Stimulated activated CD8-positive, alpha-beta memory T cell treated with anti-CD3 and anti-CD28 coated beads, Interleukin-7, amount 100 ng/mL, for 1 hour (primary cell): ENCODE measurements around the gene PDCD1.
"Not testable (repeated sequence)": the region's sequence is repeated elsewhere in the genome, so short reads cannot be mapped to it uniquely, and the experiment has no call there.

Experiments
- DNase-seq, 2 donors: peaks; one replicate each; pipeline ENCODE4 v3.0.0-alpha.2; 2020; ENCODE audit warnings: low read depth in 2 of 2

The PDCD1 gene

GRCh38 chr2:241813644-241814392 is 44.9 kb downstream of the PDCD1 start:
- DNase-seq, result no peak

DNA sequence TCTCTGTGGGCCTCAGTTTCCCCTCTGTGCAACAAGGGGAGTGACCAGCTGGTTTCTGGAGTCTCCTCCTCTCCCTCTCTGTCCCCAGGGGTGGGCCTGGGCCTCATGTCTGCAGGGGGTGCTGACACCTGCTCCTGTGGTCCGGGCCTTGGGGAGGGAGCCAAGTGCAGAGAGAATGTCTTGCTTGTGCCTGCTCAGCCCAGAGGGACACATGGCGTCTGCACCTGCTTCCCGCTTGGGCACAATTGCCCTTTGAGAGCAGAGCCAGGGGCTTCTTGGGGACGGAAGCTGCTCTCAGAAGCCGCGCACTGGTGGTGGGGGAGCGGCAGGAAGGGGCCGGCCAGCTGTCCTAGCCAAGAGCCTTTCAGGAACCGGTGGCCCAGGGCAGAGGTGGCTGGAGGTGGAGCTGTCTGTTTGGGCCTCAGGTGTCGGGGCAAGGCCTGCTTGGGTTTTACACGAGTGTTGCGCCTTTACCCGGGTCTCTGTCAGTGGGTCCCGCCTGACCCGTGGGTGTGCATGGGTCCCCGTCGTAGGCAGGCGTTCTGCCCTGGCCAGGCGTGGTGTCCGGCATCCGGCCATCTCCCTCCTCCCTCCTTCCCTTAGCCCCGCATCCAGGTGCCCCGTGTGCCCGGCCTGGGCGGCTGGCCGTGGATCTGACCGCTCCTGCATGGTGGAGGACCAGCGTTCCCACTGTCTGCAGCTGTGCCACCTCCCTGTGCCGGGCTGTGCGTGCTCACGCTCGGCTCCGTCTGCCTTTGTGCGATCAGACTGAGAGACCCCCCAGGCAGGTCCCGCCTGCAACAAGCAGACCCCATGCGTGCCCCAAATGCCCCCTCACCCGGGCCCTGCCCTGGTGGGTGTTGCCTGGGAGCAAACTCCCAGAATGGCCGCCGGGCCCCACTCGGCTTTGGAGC is 45.7 kb downstream of the PDCD1 start:
- no peak for DNase-seq

GRCh38 chr2:241811952-241812729 is 46.6 kb downstream of the PDCD1 start:
- no peak for DNase-seq

GRCh38 chr2:241811201-241811951 is 47.3 kb downstream of the PDCD1 start:
- DNase-seq, result no peak

GRCh38 chr2:241810307-241811200 is 48.1 kb downstream of the PDCD1 start:
- DNase-seq, result no peak

- no peak for DNase-seq
These were observed 49.0 kb downstream of the PDCD1 start for GRCh38 chr2:241809383-241810306.

GRCh38 chr2:241808721-241809382 is 49.8 kb downstream of the PDCD1 start, which contains the start of gene NEU4:
Gene NEU4 (plus strand): TSS chr2:241809193. CDS start chr2:241814485, 5,292 bp downstream.
- DNase-seq, result no peak

DNA sequence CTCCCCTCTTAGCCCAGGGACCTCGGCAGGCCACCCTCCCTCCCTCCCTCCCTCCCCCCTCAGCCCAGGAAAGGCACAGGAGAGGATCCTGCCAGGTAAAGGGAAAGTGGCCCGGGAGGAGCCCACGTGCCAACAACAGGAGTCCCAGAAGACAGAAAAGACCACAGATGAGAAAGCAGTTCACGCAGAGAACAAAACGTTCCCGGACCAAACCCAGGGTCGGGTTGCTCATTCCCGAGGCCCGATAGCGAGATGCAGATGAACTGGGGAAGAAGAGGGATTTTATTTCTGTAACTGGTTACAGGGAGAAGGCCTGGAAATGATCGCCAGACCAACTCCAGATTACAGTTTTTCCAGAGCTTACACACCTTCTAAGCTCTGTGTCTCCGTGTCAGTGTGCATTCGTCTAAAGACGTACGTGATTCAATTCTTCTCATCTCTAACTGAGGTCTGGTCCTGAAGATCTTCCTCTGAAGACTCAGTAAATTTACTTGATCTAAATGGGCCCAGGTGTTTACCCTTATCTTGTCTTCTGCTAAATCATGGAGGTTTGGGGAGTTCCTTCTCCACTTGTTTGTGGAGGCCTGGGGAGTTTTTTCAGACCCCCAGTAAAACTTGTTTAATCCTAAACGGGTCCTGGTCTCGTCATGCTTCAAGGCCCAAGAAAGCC is 50.5 kb downstream of the PDCD1 start:
- DNase-seq, result no peak

DNA sequence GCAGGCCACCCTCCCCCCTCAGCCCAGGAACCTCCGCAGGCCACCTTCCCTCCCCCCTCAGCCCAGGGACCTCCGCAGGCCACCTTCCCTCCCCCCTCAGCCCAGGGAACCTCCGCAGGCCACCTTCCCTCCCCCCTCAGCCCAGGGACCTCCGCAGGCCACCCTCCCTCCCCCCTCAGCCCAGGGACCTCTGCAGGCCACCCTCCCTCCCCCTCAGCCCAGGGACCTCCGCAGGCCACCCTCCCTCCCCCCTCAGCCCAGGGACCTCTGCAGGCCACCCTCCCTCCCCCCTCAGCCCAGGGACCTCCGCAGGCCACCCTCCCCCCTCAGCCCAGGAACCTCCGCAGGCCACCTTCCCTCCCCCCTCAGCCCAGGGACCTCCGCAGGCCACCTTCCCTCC is 52.5 kb downstream of the PDCD1 start:
- DNase-seq, result not testable (repeated sequence)

- no peak for DNase-seq
These were observed 54.1 kb downstream of the PDCD1 start for GRCh38 chr2:241804326-241805229.

DNA sequence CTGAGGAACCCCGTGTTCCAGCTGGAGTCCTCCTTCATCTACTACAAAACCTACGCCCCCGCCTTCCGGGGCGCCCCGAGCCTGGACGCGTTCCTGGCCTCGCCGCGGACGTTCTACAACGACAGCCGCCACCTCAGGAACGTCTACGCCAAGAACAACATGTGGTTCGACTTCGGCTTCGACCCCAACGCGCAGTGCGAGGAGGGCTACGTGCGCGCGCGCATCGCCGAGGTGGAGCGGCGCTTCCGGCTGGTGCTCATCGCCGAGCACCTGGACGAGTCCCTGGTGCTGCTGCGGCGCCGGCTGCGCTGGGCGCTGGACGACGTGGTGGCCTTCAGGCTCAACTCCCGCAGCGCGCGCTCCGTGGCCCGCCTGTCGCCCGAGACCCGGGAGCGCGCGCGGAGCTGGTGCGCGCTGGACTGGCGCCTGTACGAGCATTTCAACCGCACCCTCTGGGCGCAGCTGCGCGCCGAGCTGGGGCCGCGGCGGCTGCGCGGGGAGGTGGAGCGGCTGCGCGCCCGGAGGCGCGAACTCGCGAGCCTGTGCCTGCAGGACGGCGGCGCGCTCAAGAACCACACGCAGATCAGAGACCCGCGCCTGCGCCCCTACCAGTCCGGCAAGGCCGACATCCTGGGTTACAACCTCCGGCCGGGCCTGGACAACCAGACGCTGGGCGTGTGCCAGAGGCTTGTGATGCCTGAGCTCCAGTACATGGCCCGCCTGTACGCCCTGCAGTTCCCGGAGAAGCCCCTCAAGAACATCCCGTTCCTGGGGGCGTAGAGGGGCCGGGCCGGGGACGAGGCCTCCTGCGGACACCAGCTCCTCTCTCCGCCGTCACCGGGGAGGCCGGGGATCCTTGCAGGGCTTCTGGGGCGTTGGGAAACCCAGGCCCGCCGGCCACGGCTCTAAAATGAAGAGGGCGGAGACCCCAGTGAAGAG is 55.0 kb downstream of the PDCD1 start:
- no peak for DNase-seq

GRCh38 chr2:241802421-241803318 is 56.0 kb downstream of the PDCD1 start:
- no peak for DNase-seq

DNA sequence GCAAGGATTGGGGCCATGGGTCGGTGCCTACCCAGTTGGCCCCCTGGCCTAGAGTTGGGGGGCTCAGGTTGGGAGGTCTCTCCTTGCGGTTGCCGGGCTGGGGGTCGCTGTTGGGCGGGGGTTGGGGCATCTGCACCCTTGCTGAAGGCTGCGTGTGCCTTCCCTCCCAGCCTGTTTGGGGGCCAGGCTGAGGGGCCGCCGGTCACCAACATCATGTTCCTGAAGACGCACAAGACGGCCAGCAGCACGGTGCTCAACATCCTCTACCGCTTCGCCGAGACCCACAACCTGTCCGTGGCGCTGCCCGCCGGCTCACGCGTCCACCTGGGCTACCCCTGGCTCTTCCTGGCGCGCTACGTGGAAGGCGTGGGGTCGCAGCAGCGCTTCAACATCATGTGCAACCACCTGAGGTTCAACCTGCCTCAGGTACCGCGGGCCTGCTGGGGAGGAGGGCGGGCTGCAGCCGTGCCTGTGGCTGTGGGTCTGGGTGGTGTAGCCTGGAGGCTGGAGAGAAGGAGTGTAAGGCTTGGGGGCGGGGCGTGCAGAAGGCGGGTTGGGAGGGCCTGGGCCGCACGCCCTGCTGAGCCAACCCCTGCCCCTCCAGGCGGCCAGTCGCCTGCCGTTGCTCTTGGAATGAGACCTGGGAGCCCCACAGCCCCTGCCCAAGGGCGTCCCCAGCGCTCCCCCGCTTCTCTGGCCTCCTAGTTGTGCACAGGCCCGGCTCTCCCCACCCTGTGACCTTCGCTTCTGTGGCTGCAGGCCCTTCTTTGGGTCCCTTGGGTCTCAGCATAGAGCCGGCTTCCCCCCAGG is 56.9 kb downstream of the PDCD1 start:
- no peak for DNase-seq
